ENCODE results near the gene ZNF652.
"Not testable (repeated sequence)": the region's sequence is repeated elsewhere in the genome, so short reads cannot be mapped to it uniquely, and the experiment has no call there.

ZNF652 gene

GRCh38 chr17:49287481-49287880 lies 74.6 kb downstream of the ZNF652 start:
- no peak for TF ChIP-seq CTCF (IDR thresholded peaks at IDR 0.05; ENCODE audit: insufficient read depth, low read depth, low read length, missing control alignments)
- no peak overlapping the region for H3K4me3 ChIP-seq (ENCODE audit: low read length)
- DNase-seq (ENCODE audit: low read depth), result no peak

GRCh38 chr17:49286261-49286973 lies 75.6 kb downstream of the ZNF652 start:
- not testable (repeated sequence) for H3K4me3 ChIP-seq (ENCODE audit: low read length); DNase-seq (ENCODE audit: low read depth)

GRCh38 chr17:49285716-49286115 lies 76.3 kb downstream of the ZNF652 start:
- no peak overlapping the region for H3K4me3 ChIP-seq (ENCODE audit: low read length)
- DNase-seq (ENCODE audit: low read depth), result no peak
- no peak for TF ChIP-seq CTCF (IDR thresholded peaks at IDR 0.05; ENCODE audit: insufficient read depth, low read depth, low read length, missing control alignments)

GRCh38 chr17:49280918-49281317 lies 81.1 kb downstream of the ZNF652 start:
- H3K4me3 ChIP-seq (ENCODE audit: low read length), result no peak overlapping the region
- TF ChIP-seq CTCF (IDR thresholded peaks at IDR 0.05; ENCODE audit: insufficient read depth, low read depth, low read length, missing control alignments), result no peak
- no peak for DNase-seq (ENCODE audit: low read depth)

- no peak overlapping the region for H3K4me3 ChIP-seq (ENCODE audit: low read length)
- TF ChIP-seq CTCF (IDR thresholded peaks at IDR 0.05; ENCODE audit: insufficient read depth, low read depth, low read length, missing control alignments), result no peak
- no peak for DNase-seq (ENCODE audit: low read depth)
These were observed 82.0 kb downstream of the ZNF652 start for GRCh38 chr17:49280061-49280460.

- DNase-seq (ENCODE audit: low read depth); H3K4me3 ChIP-seq (ENCODE audit: low read length): not testable (repeated sequence)
These were observed 82.6 kb downstream of the ZNF652 start for GRCh38 chr17:49279263-49280015.

GRCh38 chr17:49278076-49278475 lies 84.0 kb downstream of the ZNF652 start:
- H3K4me3 ChIP-seq (ENCODE audit: low read length), result no peak overlapping the region
- TF ChIP-seq CTCF (IDR thresholded peaks at IDR 0.05; ENCODE audit: insufficient read depth, low read depth, low read length, missing control alignments), result no peak
- no peak for DNase-seq (ENCODE audit: low read depth)

GRCh38 chr17:49277638-49278037 lies 84.4 kb downstream of the ZNF652 start:
- peak; percentile 54 for DNase-seq (ENCODE audit: low read depth)
- no peak for TF ChIP-seq CTCF (IDR thresholded peaks at IDR 0.05; ENCODE audit: insufficient read depth, low read depth, low read length, missing control alignments)
- no peak overlapping the region for H3K4me3 ChIP-seq (ENCODE audit: low read length)

- H3K4me3 ChIP-seq (ENCODE audit: low read length); DNase-seq (ENCODE audit: low read depth): not testable (repeated sequence)
These were observed 86.1 kb downstream of the ZNF652 start for GRCh38 chr17:49275981-49276380.

All from epithelial cell of esophagus (primary cell).